ENCODE results near the gene MTIF2.
"Not testable (repeated sequence)": the region's sequence is repeated elsewhere in the genome, so short reads cannot be mapped to it uniquely, and the experiment has no call there.

MTIF2 gene

GRCh38 chr2:55204950-55205349 lies 64.1 kb downstream of the MTIF2 start:
- in situ Hi-C loops (cut with HindIII; ENCODE audit: low pct_ligation_motif_present, low sequenced_read_pairs): no loop called here
- no peak for DNase-seq

DNA sequence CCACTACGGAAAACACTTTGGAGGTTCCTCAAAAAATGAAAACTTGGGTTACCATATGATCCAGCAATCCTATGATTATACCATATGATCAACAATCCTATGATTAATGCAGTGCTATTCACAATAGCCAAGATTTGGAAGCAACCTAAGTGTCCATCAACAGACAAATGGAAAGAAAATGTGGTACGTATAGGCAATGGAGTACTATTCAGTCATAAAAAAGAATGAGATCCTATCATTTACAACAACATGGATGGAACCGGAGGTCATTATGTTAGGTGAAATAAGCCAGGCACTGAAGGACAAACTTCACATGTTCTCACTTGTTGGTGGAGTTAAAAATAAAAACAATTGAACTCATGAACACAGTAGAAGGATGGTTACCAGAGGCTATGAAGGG lies 64.5 kb downstream of the MTIF2 start:
- DNase-seq: no peak
- TF ChIP-seq CTCF (IDR thresholded peaks at IDR 0.05; ENCODE audit: low read depth, low read length, missing control alignments): no peak
- peaks cover 3% of the 10 kb centered on the region for H3K36me3 ChIP-seq (replicated peaks)
- H3K4me3 ChIP-seq (ENCODE audit: low read depth, low read length): no peak overlapping the region
- H3K27ac ChIP-seq: no peak overlapping the region
- no peaks in the 10 kb centered on the region for H3K27me3 ChIP-seq (replicated peaks)
- in situ Hi-C loops (cut with HindIII; ENCODE audit: low pct_ligation_motif_present, low sequenced_read_pairs): no loop called here

More at GRCh38 chr2:55204950-55205349, 64.1 kb downstream of the MTIF2 start:
- no peak overlapping the region for H3K27ac ChIP-seq
- H3K27me3 ChIP-seq (replicated peaks): no peaks in the 10 kb centered on the region
- H3K4me3 ChIP-seq (ENCODE audit: low read depth, low read length): no peak overlapping the region
- peaks cover 3% of the 10 kb centered on the region for H3K36me3 ChIP-seq (replicated peaks)
- no peak for TF ChIP-seq CTCF (IDR thresholded peaks at IDR 0.05; ENCODE audit: low read depth, low read length, missing control alignments)

- Histone ChIP-seq H3K36me3 (replicated peaks) (peaks cover 2% of the 10 kb centered on the region), H3K27me3 (replicated peaks) (no peaks in the 10 kb centered on the region), H3K27ac (no peak overlapping the region), H3K4me3 (ENCODE audit: low read depth, low read length) (no peak overlapping the region)
- no peak for DNase-seq
- no peak for TF ChIP-seq CTCF (IDR thresholded peaks at IDR 0.05; ENCODE audit: low read depth, low read length, missing control alignments)
- in situ Hi-C loops (cut with HindIII; ENCODE audit: low pct_ligation_motif_present, low sequenced_read_pairs): no loop called here
Observed at GRCh38 chr2:55200416-55200815, 68.6 kb downstream of the MTIF2 start.

DNA sequence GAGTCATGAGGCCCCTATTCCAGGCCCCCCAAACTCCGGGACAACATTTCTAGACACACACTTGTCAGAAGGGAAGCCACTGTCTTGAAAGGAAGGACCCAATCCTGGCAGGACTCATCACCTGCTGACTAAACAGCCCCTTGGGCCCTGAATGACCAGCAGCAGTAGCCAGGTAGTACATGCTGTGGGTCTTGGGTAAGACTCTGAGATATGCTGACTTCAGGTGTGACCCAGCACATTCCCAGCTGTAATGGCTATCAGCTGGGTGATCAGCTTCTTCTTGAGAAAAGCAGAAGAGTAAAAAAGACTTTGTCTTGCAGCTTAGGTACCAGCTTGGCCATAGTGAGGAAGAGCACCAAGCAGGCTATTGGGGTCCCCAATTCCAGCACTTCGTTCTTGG lies 72.5 kb downstream of the MTIF2 start:
- Histone ChIP-seq H3K36me3 (replicated peaks) (peaks cover 2% of the 10 kb centered on the region), H3K27ac (no peak overlapping the region), H3K4me3 (ENCODE audit: low read depth, low read length) (no peak overlapping the region), H3K27me3 (replicated peaks) (no peaks in the 10 kb centered on the region)
- in situ Hi-C loops (cut with HindIII; ENCODE audit: low pct_ligation_motif_present, low sequenced_read_pairs): no loop called here
- no peak for TF ChIP-seq CTCF (IDR thresholded peaks at IDR 0.05; ENCODE audit: low read depth, low read length, missing control alignments)
- DNase-seq: no peak

DNA sequence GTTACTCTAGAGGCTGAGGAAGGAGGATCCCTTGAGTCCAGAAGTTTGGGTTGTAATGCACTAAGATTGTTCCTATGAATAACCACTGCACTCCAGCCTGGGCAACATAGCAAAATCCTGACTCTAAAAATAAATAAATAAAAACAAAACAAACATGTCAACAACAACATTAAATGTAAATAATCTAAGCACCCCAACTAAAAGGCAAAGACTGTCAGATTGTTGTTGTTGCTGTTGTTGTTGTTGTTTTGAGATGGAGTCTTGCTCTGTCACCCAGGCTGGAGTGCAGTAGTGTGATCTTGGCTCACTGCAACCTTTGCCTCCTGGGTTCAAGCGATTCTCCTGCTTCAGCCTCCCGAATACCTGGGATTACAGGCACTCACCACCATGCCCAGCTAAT lies 77.1 kb downstream of the MTIF2 start:
- in situ Hi-C loops (cut with HindIII; ENCODE audit: low pct_ligation_motif_present, low sequenced_read_pairs); DNase-seq; H3K27me3 ChIP-seq (replicated peaks); H3K27ac ChIP-seq; H3K4me3 ChIP-seq (ENCODE audit: low read depth, low read length); H3K36me3 ChIP-seq (replicated peaks): not testable (repeated sequence)

- H3K4me3 ChIP-seq (ENCODE audit: low read depth, low read length); H3K27me3 ChIP-seq (replicated peaks); DNase-seq; in situ Hi-C loops (cut with HindIII; ENCODE audit: low pct_ligation_motif_present, low sequenced_read_pairs); H3K27ac ChIP-seq; H3K36me3 ChIP-seq (replicated peaks): not testable (repeated sequence)
Observed at GRCh38 chr2:55186837-55187236, 82.2 kb downstream of the MTIF2 start.
